HL-60 (cell line): ENCODE results near the gene CRISP2.

ENCODE experiments used
- GABPA ChIP-seq: IDR thresholded peaks from 2 replicates; pipeline ENCODE4 v1.6.1; 2012; ENCODE audit warnings: low read depth
- POLR2AphosphoS5 ChIP-seq: IDR thresholded peaks from 2 replicates; pipeline ENCODE4 v1.6.1; 2012; ENCODE audit warnings: low read depth
- SPI1 ChIP-seq: IDR thresholded peaks from 2 replicates; pipeline ENCODE4 v1.6.1; 2012; ENCODE audit warnings: low read depth, mild to moderate bottlenecking, borderline replicate concordance
- TF ChIP-seq, protein P1 (sequence below): IDR thresholded peaks from one replicate; pipeline ENCODE4 v1.5.1; 2011; ENCODE audit warnings: low read length, control low read depth, inconsistent platforms; ENCODE audit not compliant: insufficient read depth
- TF ChIP-seq, protein P2 (sequence below): IDR thresholded peaks from 2 replicates; pipeline ENCODE4 v1.6.1; 2012; ENCODE audit warnings: low read depth; ENCODE audit not compliant: insufficient replicate concordance

DNA sequence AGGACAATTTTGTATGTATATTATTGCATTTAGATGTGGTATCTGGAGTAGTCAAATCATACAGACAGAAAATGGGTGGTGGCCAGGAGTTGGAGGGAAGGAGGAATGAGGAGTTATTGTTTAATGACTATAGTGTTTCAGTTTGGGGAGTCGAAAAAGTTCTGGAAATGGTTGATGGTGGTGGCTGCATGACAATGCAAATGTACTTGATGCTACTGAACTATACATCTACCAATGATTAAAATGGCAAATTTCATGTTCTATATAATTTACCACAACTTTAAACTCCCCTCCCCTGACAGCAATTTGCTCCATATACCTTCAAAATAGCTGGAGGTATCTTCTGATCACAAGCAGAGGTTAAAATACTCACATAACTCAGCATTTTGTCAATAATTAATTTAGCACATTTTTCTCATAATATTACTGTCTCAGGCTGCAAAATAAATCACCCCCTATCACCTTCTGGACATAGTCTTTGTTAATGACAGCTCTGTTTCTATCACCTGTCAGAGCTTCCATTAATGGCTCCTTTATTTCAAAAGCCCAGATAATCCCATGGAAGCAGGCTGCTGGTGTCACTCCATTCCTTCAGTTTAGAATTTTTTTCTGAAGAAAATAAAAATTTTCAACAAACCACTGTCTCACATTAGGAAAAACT lies 51.0 kb downstream of the CRISP2 start:
- TF ChIP-seq POLR2AphosphoS5 = no peak
- TF ChIP-seq, protein P1, sequence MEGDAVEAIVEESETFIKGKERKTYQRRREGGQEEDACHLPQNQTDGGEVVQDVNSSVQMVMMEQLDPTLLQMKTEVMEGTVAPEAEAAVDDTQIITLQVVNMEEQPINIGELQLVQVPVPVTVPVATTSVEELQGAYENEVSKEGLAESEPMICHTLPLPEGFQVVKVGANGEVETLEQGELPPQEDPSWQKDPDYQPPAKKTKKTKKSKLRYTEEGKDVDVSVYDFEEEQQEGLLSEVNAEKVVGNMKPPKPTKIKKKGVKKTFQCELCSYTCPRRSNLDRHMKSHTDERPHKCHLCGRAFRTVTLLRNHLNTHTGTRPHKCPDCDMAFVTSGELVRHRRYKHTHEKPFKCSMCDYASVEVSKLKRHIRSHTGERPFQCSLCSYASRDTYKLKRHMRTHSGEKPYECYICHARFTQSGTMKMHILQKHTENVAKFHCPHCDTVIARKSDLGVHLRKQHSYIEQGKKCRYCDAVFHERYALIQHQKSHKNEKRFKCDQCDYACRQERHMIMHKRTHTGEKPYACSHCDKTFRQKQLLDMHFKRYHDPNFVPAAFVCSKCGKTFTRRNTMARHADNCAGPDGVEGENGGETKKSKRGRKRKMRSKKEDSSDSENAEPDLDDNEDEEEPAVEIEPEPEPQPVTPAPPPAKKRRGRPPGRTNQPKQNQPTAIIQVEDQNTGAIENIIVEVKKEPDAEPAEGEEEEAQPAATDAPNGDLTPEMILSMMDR = no peak
- TF ChIP-seq SPI1 = no peak
- TF ChIP-seq, protein P2, sequence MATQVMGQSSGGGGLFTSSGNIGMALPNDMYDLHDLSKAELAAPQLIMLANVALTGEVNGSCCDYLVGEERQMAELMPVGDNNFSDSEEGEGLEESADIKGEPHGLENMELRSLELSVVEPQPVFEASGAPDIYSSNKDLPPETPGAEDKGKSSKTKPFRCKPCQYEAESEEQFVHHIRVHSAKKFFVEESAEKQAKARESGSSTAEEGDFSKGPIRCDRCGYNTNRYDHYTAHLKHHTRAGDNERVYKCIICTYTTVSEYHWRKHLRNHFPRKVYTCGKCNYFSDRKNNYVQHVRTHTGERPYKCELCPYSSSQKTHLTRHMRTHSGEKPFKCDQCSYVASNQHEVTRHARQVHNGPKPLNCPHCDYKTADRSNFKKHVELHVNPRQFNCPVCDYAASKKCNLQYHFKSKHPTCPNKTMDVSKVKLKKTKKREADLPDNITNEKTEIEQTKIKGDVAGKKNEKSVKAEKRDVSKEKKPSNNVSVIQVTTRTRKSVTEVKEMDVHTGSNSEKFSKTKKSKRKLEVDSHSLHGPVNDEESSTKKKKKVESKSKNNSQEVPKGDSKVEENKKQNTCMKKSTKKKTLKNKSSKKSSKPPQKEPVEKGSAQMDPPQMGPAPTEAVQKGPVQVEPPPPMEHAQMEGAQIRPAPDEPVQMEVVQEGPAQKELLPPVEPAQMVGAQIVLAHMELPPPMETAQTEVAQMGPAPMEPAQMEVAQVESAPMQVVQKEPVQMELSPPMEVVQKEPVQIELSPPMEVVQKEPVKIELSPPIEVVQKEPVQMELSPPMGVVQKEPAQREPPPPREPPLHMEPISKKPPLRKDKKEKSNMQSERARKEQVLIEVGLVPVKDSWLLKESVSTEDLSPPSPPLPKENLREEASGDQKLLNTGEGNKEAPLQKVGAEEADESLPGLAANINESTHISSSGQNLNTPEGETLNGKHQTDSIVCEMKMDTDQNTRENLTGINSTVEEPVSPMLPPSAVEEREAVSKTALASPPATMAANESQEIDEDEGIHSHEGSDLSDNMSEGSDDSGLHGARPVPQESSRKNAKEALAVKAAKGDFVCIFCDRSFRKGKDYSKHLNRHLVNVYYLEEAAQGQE = no peak
- TF ChIP-seq GABPA = no peak
